ENCODE data around the gene GGT5.
"Not testable (repeated sequence)": the region's sequence is repeated elsewhere in the genome, so short reads cannot be mapped to it uniquely, and the experiment has no call there.

GGT5 gene

DNA sequence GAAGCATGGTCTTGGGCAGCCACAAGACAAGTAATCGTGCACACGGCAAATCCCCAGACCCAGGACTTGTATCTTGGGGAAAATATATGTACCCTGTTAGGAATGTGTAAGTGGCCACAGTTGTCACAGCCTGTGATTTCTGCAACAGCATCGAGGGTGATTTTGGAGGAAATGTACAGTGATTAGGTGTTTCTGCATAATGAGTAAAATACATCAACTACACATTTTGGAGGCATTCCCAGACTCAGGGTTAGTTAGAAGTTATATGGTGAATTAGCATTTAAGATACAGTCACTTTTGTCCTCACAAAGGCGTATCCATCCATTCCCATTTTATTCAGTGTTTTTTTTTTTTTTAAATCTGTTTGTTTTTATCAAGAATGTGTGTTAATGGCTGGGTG lies 35.2 kb downstream of the GGT5 start:
- DNase-seq (ENCODE audit: extremely low spot score) = no peak
- CTCF ChIA-PET = interaction anchor here (0.6 kb wide), 1 partner anchor 318 kb away, joined by 3 read pairs; no protein-coding TSS in a partner anchor
- TF ChIP-seq ARNT (IDR thresholded peaks at IDR 0.05) = no peak
- POLR2A ChIA-PET = no interaction called here

DNA sequence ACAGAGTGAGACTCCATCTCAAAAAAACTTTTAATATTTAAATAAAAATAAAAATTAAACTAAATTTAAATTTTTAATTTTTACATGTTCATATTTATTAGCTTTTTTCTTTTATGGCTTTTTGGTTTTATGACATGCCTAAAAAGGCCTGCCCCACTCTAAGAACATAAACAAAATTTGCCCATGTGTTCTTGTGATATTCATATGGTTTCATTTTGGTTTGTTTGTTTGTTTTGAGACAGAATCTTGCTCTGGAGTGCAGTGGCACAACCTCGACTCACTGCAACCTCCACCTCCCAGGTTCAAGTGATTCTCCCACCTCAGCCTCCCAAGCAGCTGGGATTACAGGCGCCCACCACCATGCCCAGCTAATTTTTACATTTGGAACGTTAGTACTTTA lies 35.9 kb downstream of the GGT5 start:
- POLR2A ChIA-PET = interaction anchor here (0.8 kb wide), 1 partner anchor 22 kb away, joined by 3 read pairs; no protein-coding TSS in a partner anchor
- CTCF ChIA-PET = interaction anchor here (0.7 kb wide), 1 partner anchor 11 kb away, joined by 4 read pairs; no protein-coding TSS in a partner anchor
- TF ChIP-seq, protein P1, sequence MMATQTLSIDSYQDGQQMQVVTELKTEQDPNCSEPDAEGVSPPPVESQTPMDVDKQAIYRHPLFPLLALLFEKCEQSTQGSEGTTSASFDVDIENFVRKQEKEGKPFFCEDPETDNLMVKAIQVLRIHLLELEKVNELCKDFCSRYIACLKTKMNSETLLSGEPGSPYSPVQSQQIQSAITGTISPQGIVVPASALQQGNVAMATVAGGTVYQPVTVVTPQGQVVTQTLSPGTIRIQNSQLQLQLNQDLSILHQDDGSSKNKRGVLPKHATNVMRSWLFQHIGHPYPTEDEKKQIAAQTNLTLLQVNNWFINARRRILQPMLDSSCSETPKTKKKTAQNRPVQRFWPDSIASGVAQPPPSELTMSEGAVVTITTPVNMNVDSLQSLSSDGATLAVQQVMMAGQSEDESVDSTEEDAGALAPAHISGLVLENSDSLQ (IDR thresholded peaks at IDR 0.05) = no peak
- TF ChIP-seq L3MBTL2 (conservative IDR thresholded peaks at IDR 0.05) = no peak
- no peak for TF ChIP-seq FOXM1 (IDR thresholded peaks at IDR 0.05; ENCODE audit: borderline replicate concordance)
- TF ChIP-seq ELF4 (IDR thresholded peaks at IDR 0.05) = no peak
- TF ChIP-seq SUZ12 (IDR thresholded peaks at IDR 0.05) = no peak
- no peak for TF ChIP-seq FOXA1 (IDR thresholded peaks at IDR 0.05)
- no peak for TF ChIP-seq FOXK2 (IDR thresholded peaks at IDR 0.05)
- TF ChIP-seq SP1 (IDR thresholded peaks at IDR 0.05) = no peak
- no peak for TF ChIP-seq BHLHE40 (IDR thresholded peaks at IDR 0.05; ENCODE audit: borderline replicate concordance)
- TF ChIP-seq ARNT (IDR thresholded peaks at IDR 0.05) = no peak
- no peak for TF ChIP-seq LEF1 (IDR thresholded peaks at IDR 0.05; ENCODE audit: borderline replicate concordance)
- no peak for TF ChIP-seq HDGF (IDR thresholded peaks at IDR 0.05; ENCODE audit: borderline replicate concordance)
- TF ChIP-seq ZNF384 (IDR thresholded peaks at IDR 0.05) = no peak
- TF ChIP-seq TARDBP (IDR thresholded peaks at IDR 0.05) = no peak
- no peak for TF ChIP-seq NFRKB (IDR thresholded peaks at IDR 0.05)
- TF ChIP-seq CTBP1 (IDR thresholded peaks at IDR 0.05; ENCODE audit: borderline replicate concordance) = no peak
- DNase-seq (ENCODE audit: extremely low spot score) = no peak

DNA sequence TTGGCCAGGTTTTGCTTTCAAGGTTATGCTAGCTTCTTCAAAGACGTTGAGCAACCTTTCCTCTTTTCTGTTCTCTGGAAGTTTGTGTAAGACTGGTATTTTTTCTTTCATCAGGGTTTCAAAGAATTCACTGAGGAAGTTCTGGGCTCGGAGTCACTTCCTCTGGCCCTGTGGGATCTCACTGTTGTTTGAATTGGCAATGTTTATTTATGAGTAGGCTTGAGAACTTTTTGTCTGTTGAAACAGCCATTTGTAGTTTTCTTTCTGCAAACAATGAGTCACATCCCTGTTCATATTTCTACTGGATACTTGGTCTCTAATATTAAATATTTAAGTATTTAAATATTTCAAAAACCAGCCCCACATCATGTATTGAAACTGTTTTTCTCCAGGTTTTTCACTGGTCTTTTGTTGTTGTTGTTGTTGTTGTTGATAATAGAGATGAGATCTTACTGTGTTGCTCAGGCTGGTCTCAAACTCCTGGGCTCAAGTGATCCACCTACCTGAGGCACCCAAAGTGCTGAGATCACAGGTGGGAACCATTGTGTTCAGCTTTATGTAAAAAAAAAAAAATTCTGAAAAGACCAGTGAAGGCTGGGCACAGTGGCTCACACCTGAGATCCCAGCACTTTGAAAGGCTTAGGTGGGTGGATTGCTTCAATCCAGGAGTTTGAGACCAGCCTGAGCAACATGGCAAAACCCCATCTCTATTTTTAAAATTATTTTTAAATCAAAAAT lies 36.7 kb downstream of the GGT5 start:
- POLR2A ChIA-PET = interaction anchor here (0.8 kb wide), 1 partner anchor 22 kb away, joined by 3 read pairs; no protein-coding TSS in a partner anchor
- TF ChIP-seq SUZ12 (IDR thresholded peaks at IDR 0.05) = no peak
- TF ChIP-seq NFRKB (IDR thresholded peaks at IDR 0.05) = no peak
- no peak for TF ChIP-seq LEF1 (IDR thresholded peaks at IDR 0.05; ENCODE audit: borderline replicate concordance)
- no peak for TF ChIP-seq FOXA1 (IDR thresholded peaks at IDR 0.05)
- no peak for TF ChIP-seq BHLHE40 (IDR thresholded peaks at IDR 0.05; ENCODE audit: borderline replicate concordance)
- no peak for TF ChIP-seq HDGF (IDR thresholded peaks at IDR 0.05; ENCODE audit: borderline replicate concordance)
- no peak for TF ChIP-seq L3MBTL2 (conservative IDR thresholded peaks at IDR 0.05)
- TF ChIP-seq TARDBP (IDR thresholded peaks at IDR 0.05) = no peak
- no peak for TF ChIP-seq SP1 (IDR thresholded peaks at IDR 0.05)
- TF ChIP-seq CTBP1 (IDR thresholded peaks at IDR 0.05; ENCODE audit: borderline replicate concordance) = no peak
- DNase-seq (ENCODE audit: extremely low spot score) = no peak
- CTCF ChIA-PET = interaction anchor here (0.6 to 0.7 kb wide), 2 partner anchors 10 to 51 kb away, joined by 3 to 4 read pairs; no protein-coding TSS in a partner anchor

DNA sequence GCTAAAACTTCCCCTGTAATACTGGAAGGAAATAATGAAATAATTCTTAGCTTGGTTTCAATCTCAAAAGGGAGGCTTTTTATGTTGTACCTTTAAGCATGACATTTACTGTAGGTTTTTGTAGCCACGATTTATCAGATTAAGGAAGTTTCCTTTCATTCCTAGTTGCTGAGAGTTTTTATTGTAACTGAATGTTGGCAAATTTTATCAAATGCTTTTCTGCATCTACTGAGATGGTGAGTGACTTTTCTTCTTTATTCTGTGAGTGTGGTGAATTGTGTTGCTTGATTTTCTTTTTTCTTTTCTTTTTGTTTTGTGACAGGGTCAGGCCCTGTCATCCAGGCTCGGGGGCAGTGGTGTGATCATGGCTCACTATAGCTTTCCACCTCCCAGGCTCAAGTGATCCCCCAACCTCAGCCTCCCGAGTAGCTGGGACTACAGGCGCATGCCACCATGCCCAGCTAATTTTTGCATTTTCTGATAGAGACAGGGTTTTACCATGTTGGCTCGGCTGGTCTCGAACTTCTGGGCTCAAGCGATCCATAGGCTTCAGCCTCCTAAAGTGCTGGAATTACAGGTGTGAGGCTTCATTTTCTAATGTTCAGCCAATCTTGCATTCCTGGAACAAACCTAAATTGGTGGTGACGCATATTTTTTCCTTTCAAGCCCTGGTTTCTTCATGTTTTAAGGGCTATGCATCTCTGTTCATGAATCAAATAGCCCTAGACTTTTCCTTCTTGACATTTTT lies 37.4 kb downstream of the GGT5 start:
- TF ChIP-seq, protein P1 (IDR thresholded peaks at IDR 0.05) = no peak
- no peak for TF ChIP-seq CTBP1 (IDR thresholded peaks at IDR 0.05; ENCODE audit: borderline replicate concordance)
- no peak for TF ChIP-seq L3MBTL2 (conservative IDR thresholded peaks at IDR 0.05)
- no peak for TF ChIP-seq FOXK2 (IDR thresholded peaks at IDR 0.05)
- TF ChIP-seq HDGF (IDR thresholded peaks at IDR 0.05; ENCODE audit: borderline replicate concordance) = no peak
- no peak for TF ChIP-seq SP1 (IDR thresholded peaks at IDR 0.05)
- TF ChIP-seq LEF1 (IDR thresholded peaks at IDR 0.05; ENCODE audit: borderline replicate concordance) = no peak
- no peak for TF ChIP-seq ELF4 (IDR thresholded peaks at IDR 0.05)
- no peak for TF ChIP-seq ARNT (IDR thresholded peaks at IDR 0.05)
- no peak for TF ChIP-seq FOXA1 (IDR thresholded peaks at IDR 0.05)
- TF ChIP-seq FOXM1 (IDR thresholded peaks at IDR 0.05; ENCODE audit: borderline replicate concordance) = no peak
- TF ChIP-seq NFRKB (IDR thresholded peaks at IDR 0.05) = no peak
- TF ChIP-seq TARDBP (IDR thresholded peaks at IDR 0.05) = no peak
- ChIA-PET POLR2A (no interaction called here), CTCF (interaction anchor here (0.6 kb wide), 1 partner anchor 50 kb away, joined by 3 read pairs; no protein-coding TSS in a partner anchor)

DNA sequence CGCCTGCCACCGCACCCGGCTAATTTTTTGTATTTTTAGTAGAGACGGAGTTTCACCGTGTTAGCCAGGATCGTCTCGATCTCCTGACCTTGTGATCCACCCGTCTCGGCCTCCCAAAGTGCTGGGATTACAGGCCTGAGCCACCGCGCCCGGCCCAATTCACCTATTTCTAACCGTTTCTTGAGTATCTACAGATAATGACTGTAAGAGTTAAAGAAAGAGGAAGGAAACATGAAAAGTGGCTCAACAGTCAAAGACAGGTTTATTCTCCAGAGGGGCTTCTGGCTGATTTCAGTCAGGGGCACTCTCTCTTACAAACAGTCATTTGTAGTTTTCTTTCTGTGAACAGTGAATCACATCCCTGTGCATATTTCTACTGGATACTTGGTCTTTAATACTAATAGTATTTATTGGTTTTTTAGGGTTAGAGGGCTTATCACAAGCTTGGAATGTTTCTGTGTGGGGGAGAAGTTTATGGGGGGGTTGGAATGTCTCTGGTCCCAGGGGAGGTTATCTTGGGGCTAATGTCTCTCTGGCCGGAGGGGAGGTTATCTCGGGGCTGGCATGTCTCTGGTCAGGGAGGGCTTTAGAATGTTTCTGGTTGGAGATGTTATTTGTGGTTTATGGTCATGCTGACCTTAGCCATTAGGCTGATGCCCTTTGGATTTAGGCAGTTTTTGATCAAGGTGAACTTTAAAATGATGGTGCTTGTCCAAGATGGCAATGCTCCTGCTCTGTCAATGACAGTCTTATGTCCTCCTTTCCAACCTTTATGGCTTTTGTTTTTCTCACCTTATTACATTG lies 38.2 kb downstream of the GGT5 start:
- CTCF ChIA-PET = interaction anchor here (0.6 kb wide), 1 partner anchor 17 kb away, joined by 3 read pairs; no protein-coding TSS in a partner anchor
- POLR2A ChIA-PET = not testable (repeated sequence)

More for the DNA sequence above, 37.4 kb downstream of the GGT5 start:
- DNase-seq (ENCODE audit: extremely low spot score) = no peak

DNA sequence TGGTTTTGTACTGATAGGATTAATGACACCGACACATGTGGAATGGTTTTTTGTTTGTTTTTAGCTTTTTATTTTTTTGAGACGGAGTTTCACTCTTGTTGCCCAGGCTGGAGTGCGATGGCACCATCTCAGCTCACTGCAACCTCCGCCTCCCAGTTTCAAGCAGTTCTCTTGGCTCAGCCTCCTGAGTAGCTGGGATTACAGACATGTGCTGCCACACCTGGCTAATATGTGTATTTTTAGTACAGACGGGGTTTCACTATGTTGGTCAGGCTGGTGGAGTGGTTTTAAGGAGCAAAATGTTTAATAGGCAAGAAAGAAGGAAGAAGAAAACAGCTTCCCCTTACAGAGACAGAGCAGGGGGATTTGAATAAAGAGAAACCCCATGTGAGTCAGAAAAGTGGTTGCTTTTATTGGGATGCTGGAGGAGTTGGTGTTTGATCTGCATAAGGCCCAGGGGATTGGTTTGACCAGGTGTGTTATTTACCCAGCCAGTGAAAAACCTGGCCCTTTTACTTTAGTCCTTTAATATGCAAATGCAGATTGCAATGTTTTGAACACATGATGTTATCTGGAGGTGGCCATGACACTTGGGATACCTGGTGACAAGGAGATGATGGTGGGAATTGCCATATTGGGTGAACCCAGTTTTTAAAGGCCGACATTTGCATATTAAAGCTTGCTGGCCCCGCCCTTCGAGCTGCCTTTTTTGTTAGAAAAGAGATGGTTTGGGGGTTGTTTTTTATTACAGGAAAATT lies 39.3 kb downstream of the GGT5 start:
- TF ChIP-seq TARDBP (IDR thresholded peaks at IDR 0.05) (no peak), BHLHE40 (IDR thresholded peaks at IDR 0.05; ENCODE audit: borderline replicate concordance) (no peak), CTBP1 (IDR thresholded peaks at IDR 0.05; ENCODE audit: borderline replicate concordance) (no peak), LEF1 (IDR thresholded peaks at IDR 0.05; ENCODE audit: borderline replicate concordance) (no peak)
- DNase-seq (ENCODE audit: extremely low spot score) = no peak
- ChIA-PET CTCF (no interaction called here), POLR2A (no interaction called here)

More for the DNA sequence above, 38.2 kb downstream of the GGT5 start:
- not testable (repeated sequence) for DNase-seq (ENCODE audit: extremely low spot score)

DNA sequence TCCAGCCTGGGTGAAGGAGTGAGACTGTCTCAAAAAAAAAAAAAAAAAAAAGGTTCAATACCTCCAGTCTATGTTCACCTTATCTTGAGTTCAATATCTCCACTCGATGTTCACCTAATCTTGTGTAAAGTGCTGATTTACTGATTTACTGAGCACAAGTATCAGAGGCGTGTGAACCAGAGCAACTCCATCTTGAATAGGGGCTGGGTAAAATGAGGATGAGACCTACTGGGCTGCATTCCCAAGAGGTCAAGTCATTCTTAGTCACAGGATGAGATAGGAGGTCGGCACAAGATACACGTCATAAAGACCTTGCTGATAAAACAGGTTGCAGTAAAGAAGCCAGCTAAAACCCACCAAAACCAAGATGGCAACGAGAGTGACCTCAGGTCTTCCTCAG lies 41.0 kb downstream of the GGT5 start:
- POLR2A ChIA-PET; DNase-seq (ENCODE audit: extremely low spot score): not testable (repeated sequence)

More for the DNA sequence above, 41.0 kb downstream of the GGT5 start:
- CTCF ChIA-PET = not testable (repeated sequence)

Measured in HEK293T (cell line).